GM21529 (cell line): ENCODE measurements around the gene LAMB3.

Experiments
- ATAC-seq: cut with Tn5 transposase; IDR thresholded peaks from one replicate; pipeline ENCODE4 v1.9.1; 2021; ENCODE audit not compliant: unreplicated experiment

The LAMB3 gene

DNA sequence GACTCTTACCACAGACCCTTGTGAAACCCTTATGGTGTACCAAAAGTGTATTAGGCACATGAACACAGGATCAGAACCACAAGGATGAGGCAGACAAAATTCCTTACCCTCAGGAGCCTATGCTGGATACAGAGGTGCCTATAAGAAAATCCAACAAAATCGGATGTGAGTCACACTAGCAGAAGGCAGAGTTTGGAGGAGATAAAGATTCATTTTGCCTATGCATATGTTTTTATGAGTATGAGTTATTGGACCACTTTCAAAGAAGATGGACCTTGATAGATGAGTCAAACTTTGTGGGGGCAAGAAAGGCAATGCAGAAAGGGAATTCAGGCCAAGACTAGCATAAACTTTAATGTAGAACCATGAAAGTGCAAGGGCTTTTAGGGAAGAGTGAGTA, 51.7 kb downstream of the LAMB3 start:
- no peak for ATAC-seq

DNA sequence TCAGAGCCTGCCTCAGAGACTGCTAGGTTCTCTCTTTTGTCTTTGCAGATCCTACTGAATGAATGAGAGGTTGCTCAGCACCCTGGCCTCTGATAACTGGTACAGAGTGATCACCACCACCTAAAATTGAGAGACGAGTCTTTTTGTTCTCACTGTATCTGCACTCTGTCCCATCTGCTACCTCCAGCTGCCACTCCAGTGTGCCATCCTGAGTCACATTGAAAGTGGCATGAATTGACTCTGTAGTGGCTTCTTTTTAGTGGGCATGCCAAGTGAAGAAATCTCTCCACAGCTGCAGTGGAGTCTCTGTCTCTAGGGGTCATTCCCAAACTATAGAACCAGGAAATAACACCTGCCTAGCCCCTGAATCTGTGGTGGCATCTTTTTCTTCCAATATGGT, 54.0 kb downstream of the LAMB3 start:
- no peak for ATAC-seq

DNA sequence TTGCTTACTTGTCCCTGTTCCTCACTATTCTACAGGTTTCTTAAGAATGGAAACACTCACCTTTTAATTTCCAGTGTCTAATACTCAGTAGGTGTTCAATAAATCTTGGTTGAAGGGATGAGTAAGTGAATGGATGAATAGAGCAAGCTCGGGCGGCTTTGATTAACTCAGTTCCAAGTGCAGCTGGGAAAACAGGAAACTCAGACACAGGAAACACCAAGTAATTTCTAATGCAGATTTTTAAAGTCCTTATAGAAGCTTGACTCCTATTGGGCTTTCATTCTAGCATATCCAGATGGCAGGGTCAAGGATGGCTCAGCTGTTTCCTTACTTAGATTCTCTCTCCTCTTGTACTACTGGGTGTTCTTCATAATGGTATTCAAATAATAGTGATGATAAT, 54.7 kb downstream of the LAMB3 start:
- ATAC-seq, result no peak

DNA sequence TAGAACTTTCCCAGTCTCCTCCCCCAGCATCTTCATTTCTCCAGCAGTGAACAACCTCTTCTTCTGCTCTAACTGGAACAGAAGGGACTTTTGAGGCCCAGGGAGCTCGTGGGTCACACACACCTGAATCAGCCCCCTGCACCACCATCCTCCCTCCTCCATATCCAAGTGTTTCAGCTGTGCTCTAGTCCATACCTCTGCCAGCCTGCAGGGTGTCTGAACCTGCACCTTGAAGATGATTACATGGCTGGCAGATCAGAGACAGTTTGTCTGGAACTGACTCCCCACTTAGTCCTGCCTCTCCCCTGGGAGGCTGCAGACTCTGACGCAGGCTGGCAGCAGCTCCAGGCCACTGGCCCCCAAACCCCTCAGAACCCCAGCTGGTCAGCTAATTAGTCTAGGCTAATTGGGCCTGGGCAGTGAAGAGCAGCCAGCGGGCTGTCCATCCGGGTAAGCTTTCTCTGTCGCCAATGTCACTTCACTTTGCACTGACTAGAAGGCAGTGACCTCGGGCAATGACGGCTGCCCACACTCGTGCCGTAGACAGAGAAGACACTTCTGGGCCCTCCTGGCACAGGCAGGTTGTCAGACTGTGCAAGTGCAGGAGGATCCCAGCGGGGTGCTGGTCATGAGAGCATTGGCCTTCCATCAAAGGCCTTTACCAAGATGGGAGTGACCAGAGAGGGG, 56.5 kb downstream of the LAMB3 start:
- no peak for ATAC-seq

DNA sequence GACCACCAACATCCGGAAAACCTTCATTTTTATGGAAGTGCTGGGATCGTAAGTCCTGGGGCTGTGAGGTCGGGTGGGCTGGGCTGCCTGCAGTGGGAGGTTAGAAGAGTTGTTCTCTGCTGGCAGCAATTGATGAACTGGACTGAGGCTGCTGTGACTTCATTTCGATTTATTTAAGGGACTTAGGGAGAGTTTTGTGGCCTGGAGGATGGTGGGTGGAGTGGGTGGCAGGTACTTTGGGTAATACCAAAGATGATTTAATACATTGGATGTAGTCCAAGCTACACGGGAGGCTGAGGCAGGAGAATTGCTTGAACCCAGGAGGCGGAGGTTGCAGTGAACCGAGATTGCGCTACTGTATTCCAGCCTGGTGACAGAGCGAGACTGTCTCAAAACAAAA, 57.2 kb downstream of the LAMB3 start:
- no peak for ATAC-seq

DNA sequence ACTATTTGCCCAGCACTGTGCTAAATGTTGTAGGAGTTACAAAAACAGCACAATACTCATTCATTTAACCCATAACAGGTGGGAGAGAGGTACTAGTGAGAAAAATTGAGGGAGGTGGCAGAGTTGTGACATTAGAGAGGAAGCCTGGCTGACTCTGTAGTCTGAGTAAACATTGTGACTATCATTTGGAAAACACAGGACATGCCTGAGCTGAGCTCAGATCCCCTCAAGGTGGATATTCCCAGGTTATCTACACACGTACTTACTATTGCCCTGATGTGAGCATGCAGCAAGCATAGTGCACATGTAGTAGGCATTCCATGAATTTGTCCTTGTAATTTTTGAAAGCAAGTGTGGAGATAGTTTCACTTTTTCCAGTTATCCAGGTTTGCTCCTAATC, 57.8 kb downstream of the LAMB3 start:
- ATAC-seq, result no peak

DNA sequence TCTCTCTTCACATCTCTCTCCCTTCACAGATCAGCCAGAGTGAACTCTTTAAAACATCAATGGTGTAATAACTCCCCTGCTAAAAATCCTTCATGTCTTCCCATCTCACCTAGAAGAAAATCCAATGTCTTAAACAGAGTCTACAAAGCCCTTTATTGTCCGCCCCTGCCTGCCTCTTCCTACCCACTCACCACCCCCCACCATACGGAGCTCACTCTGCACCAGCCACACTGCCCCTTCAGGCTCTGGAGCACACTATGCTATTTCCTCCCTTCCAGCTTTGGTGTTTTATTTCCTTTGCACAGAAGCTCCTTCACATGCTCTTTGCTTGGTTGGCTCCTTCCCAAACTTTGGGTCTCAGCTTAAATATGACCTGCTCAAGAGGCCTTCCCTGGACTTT, 58.5 kb downstream of the LAMB3 start:
- ATAC-seq, result no peak

DNA sequence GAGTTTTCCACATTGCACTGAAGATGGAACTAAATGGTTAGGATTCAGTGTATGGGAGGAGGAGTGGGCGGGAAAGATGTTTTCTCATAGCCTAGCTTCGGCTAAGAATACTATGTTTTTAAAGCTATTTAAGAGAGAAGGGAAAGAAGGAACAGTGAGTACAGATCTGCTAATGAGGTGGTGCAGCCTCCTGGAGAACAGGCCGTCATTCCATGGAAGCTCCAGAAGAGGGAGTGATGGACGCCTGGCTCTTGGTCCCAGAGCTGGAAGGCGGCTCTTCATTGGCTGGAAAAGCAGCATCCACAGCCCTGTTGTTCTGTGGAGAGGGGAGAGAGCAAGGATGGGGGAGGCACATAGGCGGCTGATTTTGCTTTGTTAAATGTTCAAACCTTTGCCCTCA, 61.8 kb downstream of the LAMB3 start:
- ATAC-seq, result no peak

DNA sequence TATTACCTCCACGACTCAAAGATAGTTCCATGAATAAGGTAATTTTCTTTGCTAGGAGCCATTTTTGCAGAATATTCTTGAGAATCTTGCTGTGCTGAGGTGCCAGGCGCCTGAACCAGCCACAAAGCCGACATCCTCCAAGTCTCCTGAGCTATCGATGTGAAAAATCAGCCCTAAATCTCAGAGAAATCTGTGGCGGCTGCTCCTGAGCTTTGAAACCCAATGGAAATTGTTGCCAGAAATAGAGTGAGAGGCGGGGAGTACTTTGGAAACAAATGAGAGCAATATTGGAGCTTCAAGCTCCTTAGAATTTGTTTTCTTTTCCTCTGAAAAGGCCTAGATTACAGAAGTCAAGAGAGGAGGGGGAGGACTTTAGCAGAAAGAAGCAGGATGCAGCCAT, 62.4 kb downstream of the LAMB3 start:
- no peak for ATAC-seq

DNA sequence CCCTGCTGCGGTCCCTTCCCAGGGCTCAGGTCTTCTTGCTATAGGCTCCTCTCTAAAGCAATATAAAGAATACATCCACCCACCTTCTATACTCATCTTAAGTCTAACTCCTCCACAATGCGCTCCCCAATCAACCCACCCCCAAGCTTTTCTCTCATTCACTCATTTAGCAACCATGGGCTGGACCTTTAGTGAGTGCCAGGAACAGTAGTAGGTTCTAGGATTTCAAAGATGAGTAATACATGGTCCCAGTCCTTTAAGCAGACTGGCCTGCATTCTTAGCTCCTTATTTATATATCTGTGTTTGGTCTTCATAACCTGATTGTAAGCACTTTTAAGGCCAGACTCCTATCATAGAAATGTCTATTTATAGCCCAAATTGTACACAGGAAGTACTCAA, 62.8 kb downstream of the LAMB3 start:
- ATAC-seq, result no peak

DNA sequence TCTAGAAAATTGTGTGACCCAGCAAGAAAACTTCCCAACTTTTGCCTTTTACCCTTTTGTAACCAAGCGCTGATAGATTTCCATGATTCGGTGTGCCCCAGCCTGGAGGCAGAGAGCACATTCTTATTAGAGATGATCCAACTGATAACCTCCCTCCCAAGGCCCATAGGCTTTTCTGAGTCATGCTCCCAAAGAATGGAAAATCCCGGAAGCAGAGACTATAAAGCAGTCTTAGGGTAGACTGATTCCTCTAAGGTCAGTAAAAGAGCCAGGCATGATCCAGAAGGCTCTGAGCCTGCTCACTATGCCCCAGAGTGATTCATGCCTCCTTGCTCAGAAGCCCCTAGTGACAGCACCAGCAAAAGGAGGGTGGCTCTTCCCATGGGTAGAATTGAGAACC, 64.4 kb downstream of the LAMB3 start:
- ATAC-seq, result no peak

DNA sequence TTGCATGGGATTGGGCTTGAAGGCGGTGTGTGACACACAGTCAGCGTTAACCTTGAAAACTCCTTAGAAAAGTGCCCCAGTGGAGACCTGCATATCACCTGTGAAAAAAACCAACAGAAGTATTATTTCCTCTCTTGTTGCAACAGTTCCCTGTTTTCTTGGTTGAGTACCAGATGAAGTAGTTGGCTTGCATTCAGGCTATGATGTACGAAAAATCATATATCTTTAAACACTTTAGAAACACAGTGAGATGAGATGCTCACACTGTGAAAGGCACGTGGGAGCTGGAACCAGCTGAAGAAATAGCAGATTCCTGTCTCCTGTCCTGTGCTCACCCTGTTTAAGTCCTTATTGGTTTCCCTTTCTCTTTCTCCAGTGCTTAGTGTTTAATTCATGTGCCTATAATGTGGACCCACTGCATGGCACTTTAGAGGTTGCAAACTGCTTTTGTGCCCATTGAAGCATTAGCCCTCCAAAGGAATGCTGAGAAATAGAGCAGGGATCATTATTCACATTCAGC, 65.9 kb downstream of the LAMB3 start:
- no peak for ATAC-seq

DNA sequence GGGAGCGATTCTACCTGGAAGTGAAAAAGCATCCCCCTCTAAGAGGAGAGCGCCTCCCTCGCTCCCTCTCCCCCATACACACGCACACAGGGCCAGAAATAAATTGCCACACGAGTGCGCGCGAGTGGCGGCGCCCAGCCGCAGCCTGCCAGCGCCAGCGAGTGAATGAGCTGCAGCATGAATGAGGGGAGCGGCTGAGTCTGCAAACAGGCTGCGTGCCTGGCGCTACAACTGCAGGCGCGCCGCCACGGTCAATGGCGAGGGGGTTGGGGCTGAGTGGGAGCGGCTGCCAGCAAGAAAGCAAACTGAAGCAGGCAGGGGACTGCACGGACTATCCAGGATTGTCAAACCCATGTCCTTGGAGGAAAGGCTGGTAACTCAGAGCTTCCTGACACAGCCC, 66.6 kb downstream of the LAMB3 start:
- no peak for ATAC-seq

DNA sequence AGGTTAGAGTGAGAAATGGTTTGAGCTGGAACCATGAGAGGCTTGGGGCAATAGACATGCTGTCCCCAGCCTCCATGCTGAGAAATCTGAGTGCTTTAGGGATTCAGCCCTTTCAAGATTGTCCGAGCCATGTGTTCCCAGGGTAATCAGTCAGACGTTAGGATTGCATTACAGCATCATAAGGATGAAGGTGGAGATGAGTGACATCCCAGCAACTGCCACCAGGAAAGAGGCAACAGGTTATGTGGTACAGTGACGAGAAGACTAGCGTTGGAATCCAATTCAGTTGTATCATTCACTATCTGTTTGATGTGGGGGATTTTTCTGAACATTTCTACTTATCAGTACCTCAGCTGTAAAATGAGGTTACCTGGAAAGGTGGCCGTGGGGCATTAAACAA, 67.0 kb downstream of the LAMB3 start:
- no peak for ATAC-seq

DNA sequence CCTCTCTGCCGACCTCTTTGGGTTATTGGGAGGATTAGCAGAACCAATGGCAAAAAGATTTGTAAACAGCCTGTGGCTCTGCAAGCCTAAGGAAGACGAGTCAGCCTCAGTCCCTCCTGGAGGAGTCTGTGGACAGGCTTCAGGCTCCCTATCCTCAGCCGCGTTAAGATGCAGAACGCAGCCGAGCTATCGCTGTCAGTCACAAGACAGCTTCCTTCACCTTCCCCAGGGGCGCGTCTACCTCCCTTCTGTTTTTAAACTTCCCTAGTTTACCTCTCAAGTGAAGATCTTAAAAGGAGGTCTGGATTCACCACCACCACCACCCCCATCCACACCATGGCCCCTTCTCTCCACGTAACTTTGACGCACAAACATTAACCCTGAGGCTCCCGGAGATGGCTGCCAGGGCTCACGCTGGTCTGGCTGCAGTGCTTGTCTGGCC, 68.0 kb downstream of the LAMB3 start:
- no peak for ATAC-seq

DNA sequence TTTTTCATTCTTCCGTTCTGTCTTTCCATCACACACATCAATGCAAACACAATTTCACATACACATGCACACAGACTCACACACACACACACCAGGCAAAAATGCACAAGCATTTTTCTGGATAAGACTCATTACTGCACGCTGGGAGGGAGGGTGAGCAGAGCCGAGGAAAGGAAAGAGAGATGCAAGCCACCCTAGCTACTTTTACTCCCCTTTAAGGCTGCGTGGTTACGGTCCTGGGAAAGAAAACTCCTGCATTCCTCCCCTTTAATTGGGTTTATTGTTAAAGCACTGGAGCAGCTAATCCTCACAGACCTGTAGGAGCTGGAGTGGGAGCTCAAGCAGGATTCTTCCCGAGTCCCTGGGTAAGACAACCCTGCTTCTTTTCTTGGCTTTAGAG, 68.8 kb downstream of the LAMB3 start, which contains the start of gene CAMK1G:
TSS of gene CAMK1G (plus strand) at position 307 of the 400 bp plus-strand sequence. CDS start 11,270 bp downstream, outside the sequence.
- no peak for ATAC-seq

DNA sequence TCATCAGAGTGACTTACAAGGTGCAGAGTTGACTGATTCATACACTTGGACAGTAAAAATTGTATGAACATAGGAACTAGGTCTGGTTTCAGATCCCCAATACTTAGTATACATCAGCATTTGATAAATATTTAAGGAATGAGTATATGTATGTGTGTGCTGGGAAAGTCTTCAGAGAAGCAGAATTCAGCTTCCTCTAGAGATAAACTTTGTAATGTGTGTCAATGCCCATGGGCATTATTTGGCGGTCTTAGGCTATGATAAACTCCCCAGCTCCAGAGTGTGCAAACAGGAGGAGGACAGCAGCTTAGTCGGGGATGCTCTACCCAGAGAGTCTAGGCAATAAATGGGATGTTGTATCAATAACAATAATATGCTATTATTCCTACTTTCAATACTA, 71.6 kb downstream of the LAMB3 start:
- ATAC-seq, result no peak

DNA sequence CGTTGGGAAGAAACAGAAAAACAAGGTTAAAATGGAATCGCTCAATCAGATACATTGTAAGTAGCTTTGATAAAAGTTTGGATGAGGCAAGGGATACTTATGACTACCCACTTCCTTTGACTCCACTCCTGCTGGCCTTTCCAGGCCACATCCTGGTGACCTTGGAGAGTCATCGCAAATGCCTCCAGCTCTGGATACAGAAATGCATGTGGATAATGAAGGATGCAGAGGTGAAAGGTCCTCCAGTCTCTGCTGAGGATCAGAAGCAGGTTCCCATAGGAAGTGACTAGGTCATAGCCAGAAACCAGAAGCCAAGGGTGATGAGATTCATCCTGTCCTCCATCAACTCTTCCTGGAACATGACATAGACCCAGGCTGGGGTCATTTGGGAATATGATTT, 74.9 kb downstream of the LAMB3 start:
- ATAC-seq, result no peak

DNA sequence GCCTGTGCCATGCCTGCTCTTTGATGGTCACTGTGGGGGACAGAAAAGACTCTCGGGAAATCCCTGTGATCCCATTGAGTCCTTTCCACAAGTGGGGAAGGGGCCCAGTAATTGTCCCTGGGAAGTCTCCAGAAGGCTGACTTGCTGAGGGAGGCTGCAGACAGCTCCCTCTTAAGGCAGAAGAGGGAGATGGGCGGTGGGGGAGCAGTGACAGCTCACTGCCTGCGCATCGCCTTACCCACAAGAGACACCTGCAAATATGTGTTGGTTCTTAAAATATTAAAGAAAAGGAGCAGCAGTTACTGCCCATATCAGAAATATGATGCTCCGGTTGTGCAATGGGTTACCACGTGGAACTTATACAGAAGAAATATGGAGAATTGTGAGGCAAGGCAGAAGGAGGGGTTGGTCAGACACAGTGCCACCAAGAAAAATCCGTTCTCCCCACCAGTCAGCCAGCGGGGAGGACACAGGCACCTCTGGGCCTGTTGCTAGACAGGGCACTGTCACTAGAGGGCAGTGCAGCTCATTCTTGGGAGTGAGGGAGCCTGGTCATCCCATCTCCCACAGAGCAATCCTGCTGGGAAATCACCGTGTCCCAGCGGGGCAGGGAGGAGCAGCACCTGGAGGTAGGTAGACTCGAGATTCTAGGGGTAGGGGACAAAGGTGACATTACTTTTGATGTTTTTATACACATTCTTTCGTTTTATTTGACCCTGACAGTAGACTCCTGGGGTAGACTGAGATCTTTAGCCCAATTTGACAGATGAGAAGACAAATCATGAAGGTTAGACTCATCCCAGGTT, 75.6 kb downstream of the LAMB3 start:
- peak; percentile 91 for ATAC-seq

DNA sequence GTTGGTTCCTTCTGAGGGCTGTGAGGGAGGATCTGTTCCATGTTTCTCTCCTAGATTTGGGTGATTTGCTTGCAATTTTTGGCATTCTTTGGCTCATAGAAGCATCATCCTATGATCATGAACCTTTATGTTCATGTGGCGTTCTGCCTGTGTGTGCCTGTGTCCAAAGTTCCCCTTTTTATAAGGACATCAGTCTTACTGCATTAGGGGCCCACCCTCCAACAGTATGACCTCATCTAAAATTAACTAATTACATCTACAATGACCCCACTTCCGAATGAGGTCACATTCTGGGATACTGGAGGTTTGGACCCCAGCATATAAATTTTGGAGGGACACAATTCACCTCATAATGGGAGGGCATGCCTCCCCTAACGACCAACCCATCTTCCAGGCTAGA, 81.5 kb downstream of the LAMB3 start:
- no peak for ATAC-seq

DNA sequence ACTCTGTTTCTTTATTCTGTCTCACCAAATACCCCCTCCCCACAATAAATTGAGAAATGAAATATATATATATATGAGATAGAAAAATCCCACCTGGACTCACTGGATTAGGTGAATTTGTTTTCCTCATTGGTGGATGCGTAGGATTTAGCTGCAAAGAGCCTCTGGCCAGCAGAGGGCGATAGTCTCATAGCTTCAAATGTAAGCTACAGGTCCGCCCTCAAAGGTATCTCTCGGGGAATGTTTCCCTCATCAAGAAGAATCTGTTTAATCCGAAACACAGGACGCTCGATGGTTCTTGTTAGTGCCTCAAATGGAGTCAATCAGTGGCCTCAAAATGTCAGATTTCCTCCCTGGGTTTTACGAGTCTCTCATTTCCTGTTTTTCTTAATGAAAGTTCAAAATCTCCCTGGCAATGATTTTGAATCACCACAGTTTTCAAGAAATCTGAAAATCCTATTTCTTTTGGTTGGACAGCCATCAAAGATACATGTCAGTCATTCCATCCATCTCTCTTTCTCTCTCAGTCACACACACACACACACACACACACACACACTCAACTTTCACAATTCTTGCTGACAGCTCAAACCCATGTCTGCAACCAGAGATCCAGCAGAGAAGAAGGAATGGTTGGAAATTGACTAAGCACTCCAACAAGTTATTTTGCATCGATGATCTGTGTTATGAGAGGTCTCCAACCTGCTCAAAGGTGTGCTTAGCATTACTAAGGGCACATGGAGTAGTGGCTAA, 82.6 kb downstream of the LAMB3 start:
- ATAC-seq, result no peak
